ENCODE results near the gene GSTO1.

- TF ChIP-seq CTCF (IDR thresholded peaks at IDR 0.05): no peak
- no peak for TF ChIP-seq EZH2 (IDR thresholded peaks at IDR 0.05; ENCODE audit: borderline replicate concordance, insufficient read depth, low read depth, low read length, poor library complexity, severe bottlenecking)
These were observed 22.7 kb upstream of the GSTO1 start, which contains the start of gene CFAP43 for GRCh38 chr10:104231784-104232612.
